Body of pancreas (tissue), 4 donors: ENCODE results near the gene CYP1A2. TPM values are rescaled to one million over a fixed set of nuclear protein-coding genes. Genes with fewer than 3 reads are reported as not detected.

Source experiments
- ATAC-seq: fragments of 150-250 bp; one replicate; pipeline ENCODE4 v1.9.1; 2016
- DNase-seq, 4 donors: peaks; one replicate each; pipeline ENCODE4 v3.0.0-alpha.2; 2019
- H3K27ac ChIP-seq, 4 donors: fragments of 200-600 bp; sonication (generic); 1 replicate in 3 of 4; 2 replicates in 1 of 4; pipeline versions ENCODE4 v1.5.1 to v1.6.1; 2016 to 2019; ENCODE audit warnings: mild to moderate bottlenecking in 1 of 4, mixed read lengths in 1 of 4, moderate library complexity in 1 of 4
- H3K27me3 ChIP-seq, 2 donors: fragments of 200-600 bp; sonication (generic); one replicate each; pipeline ENCODE4 v1.6.0; 2016; ENCODE audit warnings: mild to moderate bottlenecking in 1 of 2
- H3K36me3 ChIP-seq, 2 donors: fragments of 200-600 bp; sonication (generic); replicated peaks in 1 of 2; 2 replicates each; pipeline ENCODE4 v1.5.1; 2016; ENCODE audit warnings: low read depth in 2 of 2; ENCODE audit not compliant: insufficient read depth in 1 of 2
- H3K4me1 ChIP-seq: fragments of 200-600 bp; sonication (generic); one replicate; pipeline ENCODE4 v1.6.0; 2016
- H3K4me3 ChIP-seq, 2 donors: fragments of 200-600 bp; sonication (generic); 1 replicate in 1 of 2; 2 replicates in 1 of 2; pipeline ENCODE4 v1.5.1; 2016 to 2019
- H3K9me3 ChIP-seq, 3 donors: fragments of 200-600 bp; sonication (generic); 1 replicate in 2 of 3; 2 replicates in 1 of 3; pipeline ENCODE4 v1.5.1; 2016
- POLR2A ChIP-seq, 3 donors: fragments of 450-650 bp; IDR thresholded peaks; one replicate each; pipeline ENCODE4 v1.6.1; 2016; ENCODE audit warnings: antibody characterized with exemption in 3 of 3, mild to moderate bottlenecking in 2 of 3
- WGBS, 2 donors: methylation state at CpG; one replicate each; pipeline ENCODE4 v1.1.5; 2017; 5-methylcytosine and 5-hydroxymethylcytosine counted together
- intact Hi-C: fragments of 100-400 bp; cut with DNase I; formaldehyde crosslinking; loops from one replicate; pipeline ENCODE4 v1.15.1; 2023
- total RNA-seq, 2 donors: library from RNA; depleted of rRNA; stranded (reverse); fragments of >200 nt; gene quantifications; one replicate each; pipeline ENCODE4 v1.1.0, GENCODE V29; 2016
- TF ChIP-seq, protein P1 (sequence below), 7 experiments: fragments of 450-650 bp in 4 of 7; fragments of 200-600 bp in 3 of 7; sonication (generic) in 3 of 7; IDR thresholded peaks; one replicate each; pipeline ENCODE4 v1.5.1; 2016 to 2019; ENCODE audit warnings: antibody characterized with exemption in 7 of 7

Gene CYP1A2
- total RNA-seq, 2 donors from 2014 or later: not detected

- peaks cover 20% of the 10 kb centered on the region for H3K4me1 ChIP-seq
Observed at GRCh38 chr15:74792227-74793016, 43.8 kb downstream of the CYP1A2 start.

DNA sequence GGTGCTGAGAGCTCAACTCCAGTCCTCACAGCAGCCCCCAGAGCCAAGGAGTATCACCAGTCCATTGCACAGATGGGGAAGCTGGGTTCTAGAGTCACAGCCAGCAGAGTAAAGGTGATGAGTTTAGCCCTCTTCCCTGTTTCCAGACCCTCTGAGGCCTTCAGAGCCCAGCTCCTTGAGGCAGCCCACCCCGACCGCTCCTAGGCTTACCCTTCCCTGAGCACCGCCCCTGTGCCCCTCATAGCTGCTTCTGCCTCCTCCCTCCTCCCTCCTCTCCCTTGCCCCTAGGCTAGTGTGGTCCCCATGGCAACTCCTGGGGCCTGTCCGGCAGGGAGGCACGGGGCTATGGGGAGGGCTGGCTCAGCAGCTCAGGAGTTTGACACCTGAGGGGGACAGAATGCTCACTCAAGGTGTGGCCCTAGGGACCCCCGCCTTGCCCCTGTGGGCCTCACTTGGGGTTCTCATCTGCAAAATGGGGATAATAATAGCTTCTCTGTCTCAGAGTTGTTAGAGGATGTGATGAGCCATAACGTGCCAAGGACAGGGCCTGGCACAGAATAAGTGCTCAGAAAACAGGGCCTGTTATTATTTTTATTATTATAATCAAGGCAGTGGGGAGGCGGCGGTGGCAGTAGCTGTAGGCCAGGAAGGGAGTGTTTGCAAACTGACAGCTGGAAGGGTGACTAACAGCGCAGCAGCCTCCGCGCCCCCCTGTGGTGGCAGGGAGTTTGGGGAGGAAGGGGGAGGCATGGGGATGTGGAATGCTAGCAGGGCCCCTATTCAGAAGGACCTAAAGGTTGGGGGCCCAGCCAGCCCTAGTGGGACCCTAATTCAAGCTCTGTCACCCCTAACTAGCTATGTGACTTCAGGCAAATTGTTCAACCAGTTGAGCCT is 44.7 kb downstream of the CYP1A2 start:
- no peaks in the 10 kb centered on the region for H3K9me3 ChIP-seq
- H3K27me3 ChIP-seq: no peaks in the 10 kb centered on the region
- DNase-seq: no peak
- no peak for ATAC-seq
- WGBS, 2 donors: 64 to 85% methylated on average over 10 to 12 of the region's 12 CpGs
- H3K27ac ChIP-seq: no peak overlapping the region
- intact Hi-C loops: no loop called here
- peaks cover 25% of the 10 kb centered on the region for H3K4me1 ChIP-seq
- TF ChIP-seq, protein P1, sequence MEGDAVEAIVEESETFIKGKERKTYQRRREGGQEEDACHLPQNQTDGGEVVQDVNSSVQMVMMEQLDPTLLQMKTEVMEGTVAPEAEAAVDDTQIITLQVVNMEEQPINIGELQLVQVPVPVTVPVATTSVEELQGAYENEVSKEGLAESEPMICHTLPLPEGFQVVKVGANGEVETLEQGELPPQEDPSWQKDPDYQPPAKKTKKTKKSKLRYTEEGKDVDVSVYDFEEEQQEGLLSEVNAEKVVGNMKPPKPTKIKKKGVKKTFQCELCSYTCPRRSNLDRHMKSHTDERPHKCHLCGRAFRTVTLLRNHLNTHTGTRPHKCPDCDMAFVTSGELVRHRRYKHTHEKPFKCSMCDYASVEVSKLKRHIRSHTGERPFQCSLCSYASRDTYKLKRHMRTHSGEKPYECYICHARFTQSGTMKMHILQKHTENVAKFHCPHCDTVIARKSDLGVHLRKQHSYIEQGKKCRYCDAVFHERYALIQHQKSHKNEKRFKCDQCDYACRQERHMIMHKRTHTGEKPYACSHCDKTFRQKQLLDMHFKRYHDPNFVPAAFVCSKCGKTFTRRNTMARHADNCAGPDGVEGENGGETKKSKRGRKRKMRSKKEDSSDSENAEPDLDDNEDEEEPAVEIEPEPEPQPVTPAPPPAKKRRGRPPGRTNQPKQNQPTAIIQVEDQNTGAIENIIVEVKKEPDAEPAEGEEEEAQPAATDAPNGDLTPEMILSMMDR (IDR thresholded peaks at IDR 0.05): no peak
- no peak for TF ChIP-seq POLR2A (IDR thresholded peaks at IDR 0.05)
- H3K36me3 ChIP-seq: no peaks in the 10 kb centered on the region
- no peak overlapping the region for H3K4me3 ChIP-seq

More at GRCh38 chr15:74792227-74793016, 43.8 kb downstream of the CYP1A2 start:
- H3K27me3 ChIP-seq: no peaks in the 10 kb centered on the region
- TF ChIP-seq, protein P1 (IDR thresholded peaks at IDR 0.05): no peak
- no peak for TF ChIP-seq POLR2A (IDR thresholded peaks at IDR 0.05)
- H3K36me3 ChIP-seq: no peaks in the 10 kb centered on the region
- H3K4me3 ChIP-seq: no peak overlapping the region
- intact Hi-C loops: no loop called here
- ATAC-seq (no peak), DNase-seq (no peak)
- whole genome bisulfite sequencing, 2 donors: 70 to 76% methylated on average over 6 to 11 of the region's 12 CpGs
- no peaks in the 10 kb centered on the region for H3K9me3 ChIP-seq
- H3K27ac ChIP-seq: no peak overlapping the region

GRCh38 chr15:74794248-74794969 is 45.8 kb downstream of the CYP1A2 start:
- ATAC-seq (no peak), DNase-seq (no peak)
- WGBS, 2 donors: 86 to 91% methylated on average over 4 to 6 of the region's 9 CpGs
- H3K4me1 ChIP-seq: peaks cover 26% of the 10 kb centered on the region
- no peaks in the 10 kb centered on the region for H3K36me3 ChIP-seq
- intact Hi-C loops: no loop called here
- TF ChIP-seq, protein P1 (IDR thresholded peaks at IDR 0.05): no peak
- no peak for TF ChIP-seq POLR2A (IDR thresholded peaks at IDR 0.05)
- H3K4me3 ChIP-seq: no peak overlapping the region
- no peaks in the 10 kb centered on the region for H3K27me3 ChIP-seq
- H3K27ac ChIP-seq: no peak overlapping the region
- no peaks in the 10 kb centered on the region for H3K9me3 ChIP-seq

- no peak overlapping the region for H3K27ac ChIP-seq
- no peaks in the 10 kb centered on the region for H3K9me3 ChIP-seq
- TF ChIP-seq POLR2A (IDR thresholded peaks at IDR 0.05): no peak
- TF ChIP-seq, protein P1 (IDR thresholded peaks at IDR 0.05): no peak
- H3K4me3 ChIP-seq: no peak overlapping the region
- H3K4me1 ChIP-seq: peaks cover 24% of the 10 kb centered on the region
- ATAC-seq (no peak), DNase-seq (no peak)
- intact Hi-C loops: no loop called here
- no peaks in the 10 kb centered on the region for H3K36me3 ChIP-seq
- 88 to 98% methylated on average over 5 to 9 of the region's 9 CpGs for WGBS, 2 donors
- H3K27me3 ChIP-seq: no peaks in the 10 kb centered on the region
Observed at GRCh38 chr15:74794970-74795349, 46.3 kb downstream of the CYP1A2 start.
